Measurements from ENCODE around the gene FOXL3. TPM values are rescaled to one million over a fixed set of nuclear protein-coding genes. Genes with fewer than 3 reads are reported as not detected.

FOXL3 gene
- total RNA-seq, 1 experiment from 2014 or later = not detected

- Histone ChIP-seq H3K9me3 (ENCODE audit: control insufficient read depth in 1 of 2, insufficient read depth in 1 of 2, low read depth in 1 of 2, low read length in 2 of 2) (peaks cover 0 to 3% of the 10 kb centered on the region in 2 experiments; a peak in 1 of 4 replicates), H4K20me1 (ENCODE audit: insufficient read depth) (no peaks in the 10 kb centered on the region), H3K4me2 (ENCODE audit: low read length) (no peak overlapping the region), H3K79me2 (ENCODE audit: insufficient read depth, low read length) (no peaks in the 10 kb centered on the region), H3K9me2 (ENCODE audit: insufficient read depth) (no peaks in the 10 kb centered on the region), H3K27me3 (ENCODE audit: insufficient read depth, low read length) (no peaks in the 10 kb centered on the region), H3K27ac (ENCODE audit: low read depth, low read length) (no peak overlapping the region), H3K4me1 (ENCODE audit: control insufficient read depth in 1 of 2, insufficient read depth in 2 of 2, low read length in 2 of 2) (no peaks in the 10 kb centered on the region), H3K36me3 (ENCODE audit: control insufficient read depth in 1 of 2, insufficient read depth in 2 of 2, low read length in 2 of 2) (no peaks in the 10 kb centered on the region), H3K4me3 (replicated peaks in 1 of 2; ENCODE audit: low read depth in 1 of 2, low read length in 2 of 2) (no peak overlapping the region), H3K9ac (ENCODE audit: low read length) (no peak overlapping the region), H2AFZ (ENCODE audit: low read depth, low read length, poor library complexity, severe bottlenecking) (no peak overlapping the region)
- CTCF ChIA-PET = no interaction called here
- POLR2A ChIA-PET = no interaction called here
- BruUV-seq (replicated peaks) = no TSS peak
- no peak for DNase-seq (ENCODE audit: low read depth, low spot score)
- RAD21 ChIA-PET (ENCODE audit: low non-redundant PET in 1 of 2, low total read pairs in 2 of 2, uncharacterized antibody in 2 of 2, unreplicated experiment in 2 of 2) = no interaction called here
- ATAC-seq = no peak
- TF ChIP-seq POLR2A (IDR thresholded peaks at IDR 0.05; ENCODE audit: borderline replicate concordance, extremely low read depth, insufficient read depth, insufficient read length) = no peak
- intact Hi-C loops (cut with micrococcal nuclease) = no loop called here
These were observed 12.4 kb downstream of the FOXL3 start for GRCh38 chr7:302054-302992.

- Histone ChIP-seq H3K79me2 (ENCODE audit: insufficient read depth, low read length) (no peaks in the 10 kb centered on the region), H2AFZ (ENCODE audit: low read depth, low read length, poor library complexity, severe bottlenecking) (no peak overlapping the region), H3K27ac (ENCODE audit: low read depth, low read length) (no peak overlapping the region), H3K9me3 (ENCODE audit: control insufficient read depth in 1 of 2, insufficient read depth in 1 of 2, low read depth in 1 of 2, low read length in 2 of 2) (peaks cover 0 to 3% of the 10 kb centered on the region in 2 experiments; a peak in 2 of 4 replicates), H3K36me3 (ENCODE audit: control insufficient read depth in 1 of 2, insufficient read depth in 2 of 2, low read length in 2 of 2) (no peaks in the 10 kb centered on the region), H4K20me1 (ENCODE audit: insufficient read depth) (no peaks in the 10 kb centered on the region), H3K4me1 (ENCODE audit: control insufficient read depth in 1 of 2, insufficient read depth in 2 of 2, low read length in 2 of 2) (no peaks in the 10 kb centered on the region), H3K4me2 (ENCODE audit: low read length) (no peak overlapping the region), H3K9ac (ENCODE audit: low read length) (no peak overlapping the region), H3K4me3 (replicated peaks in 1 of 2; ENCODE audit: low read depth in 1 of 2, low read length in 2 of 2) (no peak overlapping the region), H3K27me3 (ENCODE audit: insufficient read depth, low read length) (no peaks in the 10 kb centered on the region), H3K9me2 (ENCODE audit: insufficient read depth) (no peaks in the 10 kb centered on the region)
- DNase-seq (ENCODE audit: low read depth, low spot score) (no peak), ATAC-seq (no peak)
- BruUV-seq (replicated peaks) = no TSS peak
- TF ChIP-seq POLR2A (IDR thresholded peaks at IDR 0.05; ENCODE audit: borderline replicate concordance, extremely low read depth, insufficient read depth, insufficient read length) (no peak), ZFX (IDR thresholded peaks at IDR 0.05) (no peak), ATF3 (IDR thresholded peaks at IDR 0.05) (no peak), SIN3A (IDR thresholded peaks at IDR 0.05; ENCODE audit: low read depth) (no peak), FOSL1 (IDR thresholded peaks at IDR 0.05; ENCODE audit: low read depth) (no peak), SP1 (IDR thresholded peaks at IDR 0.05; ENCODE audit: low read depth) (no peak), RAD21 (IDR thresholded peaks at IDR 0.05; ENCODE audit: low read depth) (no peak)
- TF ChIP-seq, protein P1, sequence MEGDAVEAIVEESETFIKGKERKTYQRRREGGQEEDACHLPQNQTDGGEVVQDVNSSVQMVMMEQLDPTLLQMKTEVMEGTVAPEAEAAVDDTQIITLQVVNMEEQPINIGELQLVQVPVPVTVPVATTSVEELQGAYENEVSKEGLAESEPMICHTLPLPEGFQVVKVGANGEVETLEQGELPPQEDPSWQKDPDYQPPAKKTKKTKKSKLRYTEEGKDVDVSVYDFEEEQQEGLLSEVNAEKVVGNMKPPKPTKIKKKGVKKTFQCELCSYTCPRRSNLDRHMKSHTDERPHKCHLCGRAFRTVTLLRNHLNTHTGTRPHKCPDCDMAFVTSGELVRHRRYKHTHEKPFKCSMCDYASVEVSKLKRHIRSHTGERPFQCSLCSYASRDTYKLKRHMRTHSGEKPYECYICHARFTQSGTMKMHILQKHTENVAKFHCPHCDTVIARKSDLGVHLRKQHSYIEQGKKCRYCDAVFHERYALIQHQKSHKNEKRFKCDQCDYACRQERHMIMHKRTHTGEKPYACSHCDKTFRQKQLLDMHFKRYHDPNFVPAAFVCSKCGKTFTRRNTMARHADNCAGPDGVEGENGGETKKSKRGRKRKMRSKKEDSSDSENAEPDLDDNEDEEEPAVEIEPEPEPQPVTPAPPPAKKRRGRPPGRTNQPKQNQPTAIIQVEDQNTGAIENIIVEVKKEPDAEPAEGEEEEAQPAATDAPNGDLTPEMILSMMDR (IDR thresholded peaks at IDR 0.05 in 2 of 3, conservative IDR thresholded peaks at IDR 0.05 in 1 of 3; ENCODE audit: borderline replicate concordance in 1 of 3, insufficient read depth in 1 of 3, low read depth in 2 of 3, low read length in 2 of 3) = no peak
- CTCF ChIA-PET = no interaction called here
- intact Hi-C loops (cut with micrococcal nuclease) = no loop called here
- RAD21 ChIA-PET (ENCODE audit: low non-redundant PET in 1 of 2, low total read pairs in 2 of 2, uncharacterized antibody in 2 of 2, unreplicated experiment in 2 of 2) = no interaction called here
- POLR2A ChIA-PET = no interaction called here
These were observed 13.5 kb downstream of the FOXL3 start for GRCh38 chr7:303425-303824.
